ENCODE measurements around the gene RNF4.
A peak's percentile ranks its signal among the peaks of the same experiment; 100 is the strongest.
"Not testable (repeated sequence)": the region's sequence is repeated elsewhere in the genome, so short reads cannot be mapped to it uniquely, and the experiment has no call there.

The RNF4 gene

DNA sequence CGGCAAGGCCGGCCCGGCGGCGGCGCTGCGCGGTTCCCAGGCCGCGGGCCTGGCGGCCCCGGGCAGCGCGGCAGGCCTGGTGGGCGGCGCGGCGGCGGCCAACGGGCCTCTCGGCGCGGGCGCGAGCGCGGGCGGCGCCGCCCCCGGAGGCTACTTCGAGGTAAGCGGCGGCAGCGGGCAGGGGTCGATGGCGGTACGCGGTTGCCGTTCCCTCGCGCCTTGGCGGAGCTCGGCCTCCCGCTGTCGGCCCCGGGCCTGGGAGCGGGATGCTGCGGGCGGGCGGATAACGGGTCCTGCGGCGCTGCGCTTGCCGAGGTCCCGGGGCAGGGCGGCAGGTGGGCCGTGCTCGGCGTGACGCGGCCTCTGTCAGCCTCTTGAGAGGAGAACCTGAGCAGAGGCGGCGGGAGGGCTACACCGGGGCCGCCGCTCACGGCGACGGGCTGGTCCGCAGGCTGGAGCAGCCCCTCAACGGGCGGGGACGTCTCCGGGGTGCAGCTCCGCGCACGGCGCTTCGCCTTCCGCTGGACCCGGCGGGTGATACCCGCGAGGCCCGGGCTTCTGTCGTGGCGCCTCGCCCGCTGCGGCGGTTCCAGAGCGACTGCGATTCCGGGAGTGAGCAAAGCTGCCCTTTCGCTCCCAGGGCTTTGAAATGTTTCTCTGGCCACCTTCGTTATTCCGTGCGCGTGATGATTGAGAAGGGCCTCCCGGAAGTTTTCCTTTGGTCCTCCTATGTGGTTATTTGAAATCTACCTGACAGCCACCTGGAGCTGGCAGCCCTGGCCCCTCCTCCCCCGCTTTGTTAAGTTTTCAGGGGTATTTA is 68.3 kb downstream of the RNF4 start:
- peak; percentile 45 to 47 for DNase-seq

- not testable (repeated sequence) for DNase-seq
These were observed 74.8 kb downstream of the RNF4 start for GRCh38 chr4:2543580-2544191.

GRCh38 chr4:2545321-2546013 is 76.6 kb downstream of the RNF4 start:
- DNase-seq = no peak

DNA sequence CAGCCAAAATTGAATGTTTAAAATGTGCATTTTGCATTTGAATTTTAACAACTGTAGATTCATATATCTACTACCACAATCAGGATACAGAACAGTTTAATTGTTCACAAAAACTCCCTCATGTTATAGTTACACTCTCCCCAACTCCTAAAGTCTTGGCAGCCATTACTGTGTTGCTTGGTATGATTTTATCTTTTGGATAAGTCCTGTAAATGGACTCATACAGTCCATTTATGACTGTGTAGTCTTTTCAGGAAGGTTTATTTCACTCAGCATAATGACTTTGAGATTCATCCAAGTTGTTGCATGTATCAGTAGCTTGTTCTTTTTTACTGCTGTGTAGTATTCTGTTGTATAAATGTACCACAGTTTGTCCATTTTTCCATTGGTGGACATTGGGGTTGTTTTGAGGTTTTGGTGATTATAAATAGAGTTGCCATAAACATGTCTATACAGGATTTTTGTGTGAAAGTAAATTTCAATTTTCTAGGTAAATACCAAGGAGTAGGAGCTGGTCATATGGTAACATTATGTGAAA is 77.4 kb downstream of the RNF4 start:
- DNase-seq = no peak

DNA sequence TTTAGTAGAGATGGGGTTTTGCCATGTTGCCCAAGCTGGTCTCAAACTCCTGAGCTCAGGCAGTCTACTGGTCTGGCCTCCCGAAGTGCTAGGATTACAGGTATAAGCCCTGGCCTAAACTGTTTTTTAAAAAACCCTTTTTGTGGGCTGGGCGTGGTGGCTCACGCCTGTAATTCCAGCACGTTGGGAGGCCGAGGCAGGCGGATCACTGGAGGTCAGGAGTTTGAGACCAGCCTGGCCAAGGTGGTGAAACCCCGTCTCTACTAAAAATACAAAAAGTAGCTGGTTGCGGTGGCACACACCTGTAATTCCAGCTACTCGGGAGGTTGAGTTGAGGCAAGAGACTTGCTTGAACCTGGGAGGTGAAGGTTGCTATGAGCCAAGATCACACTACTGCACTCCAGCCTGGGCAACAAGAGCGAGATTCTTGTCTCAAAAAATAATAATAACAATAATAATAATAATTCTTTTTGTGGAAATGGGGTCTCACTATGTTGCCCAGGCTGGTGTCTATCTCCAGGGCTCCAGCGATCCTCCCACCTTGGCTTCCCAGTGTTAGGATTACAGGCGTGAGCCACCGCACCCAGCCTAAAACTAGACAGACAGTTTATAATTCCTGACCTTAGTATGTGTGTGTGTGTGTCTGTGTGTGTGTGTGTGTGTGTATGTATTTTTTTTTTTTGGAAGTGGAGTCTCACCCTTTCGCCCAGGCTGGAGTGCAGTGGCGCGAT is 78.2 kb downstream of the RNF4 start:
- not testable (repeated sequence) for DNase-seq

DNA sequence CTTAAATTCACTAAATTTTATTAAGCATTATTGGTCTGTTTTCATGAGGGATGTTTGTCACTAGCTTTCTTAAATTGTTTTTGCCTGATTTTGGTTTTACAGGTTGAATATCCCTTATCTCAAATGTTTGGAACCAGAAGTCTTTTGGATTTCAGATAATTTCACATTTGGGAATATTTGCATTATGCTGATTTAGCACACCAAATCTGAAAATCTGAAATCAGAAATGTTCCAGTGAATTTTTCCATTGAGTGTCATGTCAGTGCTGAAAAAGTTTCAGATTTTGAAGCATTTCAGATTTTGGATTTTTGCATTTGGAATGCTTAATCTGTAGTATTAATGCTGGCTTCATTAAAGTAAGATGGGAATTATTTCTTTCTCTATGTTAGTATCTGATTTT is 82.2 kb downstream of the RNF4 start:
- DNase-seq = no peak

DNA sequence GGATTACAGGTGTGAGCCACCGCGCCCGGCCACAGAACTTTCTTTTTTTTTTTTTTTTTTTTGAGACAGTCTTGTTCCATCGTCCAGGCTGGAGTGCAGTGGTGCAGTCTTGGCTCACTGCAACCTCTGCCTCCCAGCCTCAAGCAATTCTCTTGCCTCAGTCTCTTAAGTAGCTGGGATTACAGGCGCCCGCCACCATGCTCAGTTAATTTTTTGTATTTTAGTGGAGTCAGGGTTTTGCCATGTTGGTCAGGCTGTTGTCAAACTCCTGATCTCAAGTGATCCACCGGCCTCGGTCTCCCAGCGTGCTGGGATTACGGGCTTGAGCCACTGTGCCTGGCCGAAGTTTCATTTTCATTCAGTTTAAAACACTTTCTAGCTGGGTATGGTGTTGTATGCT is 83.9 kb downstream of the RNF4 start:
- DNase-seq = no peak

- DNase-seq = no peak
These were observed 89.4 kb downstream of the RNF4 start for GRCh38 chr4:2558301-2558700.

DNA sequence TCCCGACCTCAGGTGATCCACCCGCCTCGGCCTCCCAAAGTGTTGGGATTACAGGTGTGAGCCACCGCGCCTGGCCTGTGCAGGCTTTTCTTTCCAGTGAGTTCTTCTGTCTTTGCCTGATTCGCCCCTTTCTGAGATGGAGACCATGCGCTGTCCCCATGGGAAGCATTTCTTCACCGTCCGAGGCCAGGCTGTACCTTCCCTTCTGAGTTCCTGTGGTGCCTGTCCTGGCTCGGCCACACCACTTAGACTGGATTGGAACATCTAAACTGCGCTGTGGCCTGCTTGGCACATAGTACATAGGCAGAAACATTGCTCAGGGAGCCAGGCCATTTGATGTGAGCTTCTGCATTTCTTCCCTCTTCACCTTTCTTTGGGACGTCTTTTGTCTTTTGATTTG is 91.3 kb downstream of the RNF4 start:
- DNase-seq = no peak
